Kidney capillary endothelial cell (primary cell): ENCODE results near the gene RTN4R.

Experiments
- DNase-seq: peaks from one replicate; pipeline ENCODE4 v3.0.0-alpha.2; 2018; ENCODE audit warnings: low spot score

RTN4R gene

GRCh38 chr22:20228939-20229272 is 39.2 kb downstream of the RTN4R start:
- DNase-seq, result no peak

DNA sequence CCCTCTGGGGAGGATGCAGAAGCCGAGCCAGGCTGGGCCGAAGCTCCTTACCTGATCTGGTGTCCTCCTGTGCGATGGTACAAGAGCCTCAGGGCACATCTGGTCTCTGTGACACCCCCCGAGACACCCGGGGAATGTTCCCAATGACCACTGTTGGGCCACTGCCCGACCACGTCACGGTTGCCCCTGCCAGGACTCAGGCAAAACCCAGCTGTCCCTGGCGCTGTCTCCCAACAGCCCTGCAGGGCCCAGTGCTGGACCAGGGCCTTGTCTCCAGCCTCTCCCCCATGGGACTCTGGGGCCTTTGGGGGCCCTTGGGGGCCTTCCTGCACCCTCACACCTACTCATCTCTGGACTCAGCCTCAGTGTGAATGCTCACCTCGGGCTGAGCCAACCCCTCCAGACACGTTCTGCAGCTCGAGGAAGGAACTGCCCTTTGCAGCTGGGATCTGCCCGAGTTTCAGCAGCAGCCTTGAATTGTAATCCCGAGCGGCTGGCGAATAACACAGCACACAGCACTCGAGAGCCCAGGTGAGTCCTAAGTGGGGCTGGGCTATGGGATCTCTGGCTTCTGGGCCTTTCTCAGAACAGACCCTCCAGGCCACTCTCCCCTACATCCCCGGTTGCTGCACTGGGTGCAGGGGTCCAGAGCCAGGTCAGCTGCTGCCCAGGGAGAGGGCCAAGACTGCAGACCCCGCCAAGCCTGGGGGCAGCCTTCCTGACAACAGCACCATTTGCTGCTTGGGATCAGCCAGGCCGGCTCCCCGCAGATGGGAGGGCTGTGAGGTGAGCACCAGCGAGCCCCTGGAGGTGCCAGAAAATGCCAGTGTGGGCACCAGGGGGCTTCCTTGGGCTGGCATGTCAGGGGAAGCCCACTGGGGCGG is 39.8 kb downstream of the RTN4R start:
- DNase-seq, result no peak

DNA sequence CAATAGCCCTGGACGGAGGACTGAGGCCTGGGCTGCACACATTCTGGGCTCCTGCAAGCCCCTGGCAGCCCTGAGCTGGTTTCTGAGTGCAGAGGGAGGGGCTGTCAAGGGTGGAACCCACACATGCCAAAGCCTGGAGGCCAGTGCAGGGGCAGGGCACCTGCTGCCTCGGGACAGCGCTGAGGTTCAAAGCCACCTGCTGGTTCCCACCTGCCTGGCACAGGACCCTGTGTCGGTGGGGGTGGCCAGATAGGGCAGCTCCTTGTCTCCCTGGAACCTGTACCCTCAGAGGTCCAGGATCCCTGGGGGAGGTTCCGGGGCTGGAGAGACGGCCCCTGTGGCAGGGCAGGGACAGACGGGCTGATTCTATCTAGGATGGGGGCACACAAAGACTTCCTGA is 40.8 kb downstream of the RTN4R start:
- DNase-seq, result no peak

- no peak for DNase-seq
These were observed 41.3 kb downstream of the RTN4R start for GRCh38 chr22:20226760-20227350.

DNA sequence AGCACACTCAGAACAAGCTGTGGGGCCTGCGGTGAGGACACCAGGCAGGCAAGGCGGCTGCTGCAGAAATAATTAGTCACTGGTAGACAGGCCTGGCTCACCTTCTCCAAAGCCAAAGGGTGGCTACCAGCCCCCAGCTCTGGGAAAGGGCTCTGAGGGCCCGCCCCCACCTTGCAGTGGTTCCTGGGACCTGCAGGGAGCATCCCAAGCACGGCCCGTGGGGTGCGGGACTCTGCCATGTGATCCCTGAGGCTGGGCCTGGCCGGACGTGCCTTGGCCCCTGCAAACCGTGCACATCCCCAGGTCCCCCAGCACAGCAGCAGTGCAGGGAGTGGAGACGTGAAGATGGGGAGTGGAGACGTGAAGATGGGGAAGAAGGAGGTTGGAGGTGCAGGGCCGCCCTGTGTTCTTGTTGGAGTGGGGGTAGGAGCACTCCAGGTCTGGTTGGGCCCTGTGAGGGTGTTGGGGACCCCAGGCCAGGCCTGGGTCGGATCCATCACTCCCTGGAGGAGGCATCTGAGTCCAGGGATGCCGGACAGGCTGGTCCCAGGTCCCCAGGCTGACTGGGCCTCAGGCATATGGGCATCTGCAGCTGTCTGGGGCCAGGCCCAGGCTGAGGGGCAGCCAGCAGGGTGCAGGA is 41.9 kb downstream of the RTN4R start:
- DNase-seq, result no peak

DNA sequence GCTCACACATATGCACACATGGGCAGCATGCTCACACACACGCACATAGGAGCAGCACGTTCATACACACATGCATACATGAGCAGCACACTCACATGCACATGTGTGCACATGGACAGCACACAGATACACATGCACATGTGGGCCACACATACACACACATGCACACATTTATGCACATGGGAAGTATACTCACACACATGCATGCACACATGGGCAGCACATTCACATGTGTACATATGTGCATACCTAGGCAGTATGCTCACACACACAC is 42.5 kb downstream of the RTN4R start:
- no peak for DNase-seq

DNA sequence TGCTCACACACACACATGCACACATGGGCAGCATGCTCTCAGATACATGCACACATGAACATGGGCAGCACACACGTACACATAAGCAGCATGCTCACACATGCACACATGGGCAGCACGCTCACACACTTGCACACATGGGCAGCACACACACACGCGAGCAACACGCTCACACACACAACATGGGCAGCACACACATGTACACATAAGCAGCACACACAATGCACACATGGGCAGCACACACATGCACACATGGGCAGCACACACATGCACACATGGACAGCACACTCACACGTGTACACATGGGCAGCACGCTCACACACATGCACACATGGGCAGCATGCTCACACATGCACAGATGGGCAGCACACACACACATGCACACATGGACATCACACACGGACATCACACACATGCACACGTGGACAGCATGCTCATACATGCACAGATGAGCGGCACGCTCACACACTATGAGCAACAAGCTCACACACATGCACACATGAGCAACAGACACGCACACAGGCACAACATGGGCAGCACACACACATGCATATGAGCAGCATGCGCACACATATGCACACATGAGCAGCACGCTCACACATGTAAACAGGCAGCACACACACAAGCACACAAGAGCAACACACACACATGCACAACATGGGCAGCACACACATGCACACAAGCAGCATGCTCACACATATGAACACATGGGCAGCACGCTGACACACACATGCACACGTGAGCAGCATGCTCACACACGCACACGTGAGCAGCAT is 43.0 kb downstream of the RTN4R start:
- no peak for DNase-seq

GRCh38 chr22:20224256-20224626 is 43.9 kb downstream of the RTN4R start:
- no peak for DNase-seq

GRCh38 chr22:20223421-20224255 is 44.5 kb downstream of the RTN4R start:
- no peak for DNase-seq

DNA sequence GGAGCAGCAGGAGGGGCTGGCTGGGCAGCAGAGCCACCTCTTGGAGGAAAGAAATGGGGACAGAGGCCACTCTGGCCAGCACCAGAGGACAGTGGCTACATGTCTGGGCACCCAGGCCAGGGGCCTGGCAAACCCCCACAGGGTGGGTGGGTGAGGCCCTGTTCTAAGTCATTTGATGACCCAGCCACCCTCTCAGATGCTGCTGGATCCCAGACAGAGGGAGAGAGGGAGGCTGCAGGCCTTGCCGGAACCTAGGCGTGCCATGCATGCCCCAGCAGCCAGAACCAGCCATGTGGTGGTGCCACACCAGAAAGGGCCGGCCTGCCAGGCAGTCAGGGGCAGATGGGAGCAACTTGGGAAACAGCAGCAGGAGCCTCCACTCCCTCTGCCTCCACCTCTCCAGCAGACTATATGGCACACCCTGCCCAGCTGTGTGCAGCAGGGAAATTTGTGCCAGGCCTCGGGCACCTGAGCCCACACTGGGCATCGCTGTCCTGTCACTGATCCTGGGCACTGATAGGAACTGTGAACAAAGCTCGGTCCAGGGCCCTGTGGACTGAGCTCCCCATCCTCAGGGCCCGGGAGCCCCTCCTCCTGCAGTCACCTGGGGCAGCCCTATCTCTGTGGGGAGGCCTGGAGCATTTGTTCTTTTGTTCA is 45.2 kb downstream of the RTN4R start:
- DNase-seq, result no peak

GRCh38 chr22:20221421-20222340 is 46.4 kb downstream of the RTN4R start:
- no peak for DNase-seq

- DNase-seq, result no peak
These were observed 47.5 kb downstream of the RTN4R start for GRCh38 chr22:20220629-20221026.

GRCh38 chr22:20219667-20220628 is 48.2 kb downstream of the RTN4R start:
- DNase-seq, result no peak

GRCh38 chr22:20218987-20219386 is 49.1 kb downstream of the RTN4R start:
- DNase-seq, result no peak

DNA sequence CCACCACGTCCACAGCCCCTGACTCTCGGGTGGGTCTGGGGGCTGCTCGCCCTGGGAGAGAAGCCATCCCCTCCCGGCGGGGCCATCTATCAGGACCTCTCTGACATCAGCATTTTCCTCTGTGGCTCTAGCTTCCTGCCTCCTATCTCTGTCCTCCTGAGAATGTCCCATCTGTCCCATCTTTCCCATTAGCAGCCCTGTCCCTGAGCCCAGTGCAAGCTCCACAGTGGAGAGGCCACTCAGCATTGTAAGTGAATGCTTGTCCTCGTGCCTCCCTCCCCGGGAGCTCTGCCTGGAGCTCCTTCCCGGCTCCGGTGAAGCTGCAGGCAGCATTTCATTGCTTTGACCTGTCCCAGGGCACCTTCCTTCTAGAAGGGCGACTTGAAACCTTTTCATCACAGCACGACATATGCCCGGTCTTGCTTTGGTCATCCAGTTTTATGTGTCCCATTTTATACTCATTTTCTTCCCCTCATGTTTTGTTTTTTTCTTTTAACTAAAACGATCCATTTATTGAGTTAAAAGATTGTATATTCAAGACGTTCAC is 49.7 kb downstream of the RTN4R start:
- no peak for DNase-seq

DNA sequence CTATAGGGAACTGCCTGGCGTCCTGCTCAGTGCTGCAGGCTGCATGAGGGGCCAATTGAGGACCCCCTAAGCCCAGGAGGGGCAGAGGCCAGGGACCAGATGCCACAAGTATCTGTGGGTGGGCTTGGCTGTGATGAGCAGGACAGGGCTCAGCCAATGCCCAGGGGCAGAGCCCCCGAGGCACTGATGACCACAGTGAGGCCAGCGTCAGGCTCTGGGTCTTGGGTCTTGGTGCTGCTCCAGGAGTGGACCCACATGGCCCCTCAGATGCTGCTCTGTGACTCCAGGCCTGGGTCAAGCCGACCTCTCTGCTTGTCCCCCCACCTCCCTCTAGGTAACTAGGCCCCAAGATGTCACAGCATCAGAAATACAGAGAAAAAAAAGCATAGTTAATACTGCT is 50.6 kb downstream of the RTN4R start:
- no peak for DNase-seq

DNA sequence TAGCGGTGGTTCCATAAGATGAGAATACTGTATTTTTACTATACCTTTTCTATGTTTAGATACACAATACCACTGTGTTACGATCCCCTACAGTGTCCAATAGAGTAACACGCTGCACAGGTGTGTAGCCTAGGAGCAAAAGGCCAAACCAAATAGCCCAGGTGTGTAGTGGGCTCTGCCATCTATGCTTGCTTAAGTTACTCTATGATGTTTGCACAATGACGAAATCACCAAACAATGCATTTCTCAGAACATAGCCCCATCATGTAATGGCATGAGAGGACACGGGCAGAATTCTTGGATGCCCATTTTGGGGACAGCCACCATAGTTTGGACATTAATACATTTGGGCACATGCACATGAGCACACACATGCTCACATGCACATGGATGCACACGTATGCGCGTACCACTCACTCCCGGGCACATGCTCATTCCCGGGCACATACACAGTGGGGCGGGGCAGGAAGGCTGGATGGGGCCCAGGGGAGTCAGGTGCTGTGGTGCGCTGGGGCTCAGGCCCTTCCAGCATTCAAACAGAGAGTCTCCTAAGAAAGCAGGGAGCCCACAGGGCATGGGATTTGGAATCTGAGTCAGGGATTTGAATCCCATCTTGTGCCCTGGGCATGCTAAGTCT is 51.1 kb downstream of the RTN4R start:
- DNase-seq, result no peak

GRCh38 chr22:20215742-20216141 is 52.4 kb downstream of the RTN4R start:
- no peak for DNase-seq
